H1 (cell line): Measurements from ENCODE around the gene RPL3. TPM values are rescaled to one million over a fixed set of nuclear protein-coding genes. Genes with fewer than 3 reads are reported as not detected.

Experiments used
- CBX5 ChIP-seq: fragments of 300-800, 300-1000 bp; sonication (generic); IDR thresholded peaks from 2 replicates; pipeline ENCODE4 v1.7.1; 2016; ENCODE audit warnings: antibody characterized with exemption, low read length, low read depth
- KDM4A ChIP-seq: IDR thresholded peaks from one replicate; pipeline ENCODE4 v1.7.1; 2012; ENCODE audit warnings: low read depth, mild to moderate bottlenecking, moderate library complexity, low read length, inconsistent platforms; ENCODE audit not compliant: severe bottlenecking
- KDM5A ChIP-seq: fragments of 200-600 bp; IDR thresholded peaks from 2 replicates; pipeline ENCODE4 v1.7.1; 2012; ENCODE audit warnings: mild to moderate bottlenecking, low read length, inconsistent platforms, mixed read lengths
- PHF8 ChIP-seq: fragments of 200-600 bp; sonication (generic); conservative IDR thresholded peaks from 2 replicates; pipeline ENCODE4 v1.7.1; 2012; ENCODE audit warnings: low read depth, mild to moderate bottlenecking, inconsistent platforms, low read length, moderate library complexity
- POLR2A ChIP-seq, 2 experiments: IDR thresholded peaks; 1 replicate in 1 of 2; 2 replicates in 1 of 2; pipeline ENCODE4 v1.6.1; 2011; ENCODE audit warnings: low read depth in 2 of 2, low read length in 2 of 2, mild to moderate bottlenecking in 2 of 2; ENCODE audit errors: control extremely low read depth in 1 of 2
- POU5F1 ChIP-seq: IDR thresholded peaks from 2 replicates; pipeline ENCODE4 v1.6.1; 2011; ENCODE audit warnings: low read depth, mild to moderate bottlenecking, low read length, moderate library complexity
- SAP30 ChIP-seq: fragments of 300-600 bp; sonication (generic); IDR thresholded peaks from 2 replicates; pipeline ENCODE4 v1.7.1; 2012; ENCODE audit warnings: low read length, moderate library complexity, mild to moderate bottlenecking, inconsistent platforms; ENCODE audit not compliant: insufficient read depth, insufficient replicate concordance
- SP2 ChIP-seq: IDR thresholded peaks from 2 replicates; pipeline ENCODE4 v1.6.1; 2012; ENCODE audit warnings: mild to moderate bottlenecking, low read length, inconsistent platforms
- polyA plus RNA-seq, 7 experiments: library from polyadenylated mRNA; depleted of rRNA in 3 of 7; stranded (reverse) in 5 of 7; unstranded in 2 of 7; fragments of >200 nt in 5 of 7; fragments of 200-250 nt in 2 of 7; gene quantifications; 1 replicate in 5 of 7; 2 replicates in 1 of 7; 4 replicates in 1 of 7; pipeline versions ENCODE4 v1.2.1 to v1.2.3, GENCODE V29; 2011 to 2013; ENCODE audit warnings: missing spikeins in 2 of 7, mixed read lengths in 2 of 7
- total RNA-seq: library from RNA; stranded (reverse); fragmentation: NEBNext Ultra II Directional; extraction: Animal tissue kit (Norgen Biotek cat#: 25700); gene quantifications from 2 replicates; pipeline ENCODE4 v1.2.1, GENCODE V29; 2021
- TF ChIP-seq, protein P1 (sequence below): fragments of 300-600 bp; sonication (generic); IDR thresholded peaks from 2 replicates; pipeline ENCODE4 v1.7.1; 2012; ENCODE audit warnings: low read length, moderate library complexity, mild to moderate bottlenecking, inconsistent platforms; ENCODE audit not compliant: insufficient replicate concordance
- TF ChIP-seq, protein P2 (sequence below): IDR thresholded peaks from 2 replicates; pipeline ENCODE4 v1.6.1; 2011; ENCODE audit warnings: low read depth, mild to moderate bottlenecking, low read length; ENCODE audit not compliant: insufficient read depth

The RPL3 gene
- total and polyA plus RNA-seq, 2 of the 8 experiments (the other 6 are each of a cell fraction or from before 2014, with no cell fraction given), result 2,865 to 5,466 TPM

DNA sequence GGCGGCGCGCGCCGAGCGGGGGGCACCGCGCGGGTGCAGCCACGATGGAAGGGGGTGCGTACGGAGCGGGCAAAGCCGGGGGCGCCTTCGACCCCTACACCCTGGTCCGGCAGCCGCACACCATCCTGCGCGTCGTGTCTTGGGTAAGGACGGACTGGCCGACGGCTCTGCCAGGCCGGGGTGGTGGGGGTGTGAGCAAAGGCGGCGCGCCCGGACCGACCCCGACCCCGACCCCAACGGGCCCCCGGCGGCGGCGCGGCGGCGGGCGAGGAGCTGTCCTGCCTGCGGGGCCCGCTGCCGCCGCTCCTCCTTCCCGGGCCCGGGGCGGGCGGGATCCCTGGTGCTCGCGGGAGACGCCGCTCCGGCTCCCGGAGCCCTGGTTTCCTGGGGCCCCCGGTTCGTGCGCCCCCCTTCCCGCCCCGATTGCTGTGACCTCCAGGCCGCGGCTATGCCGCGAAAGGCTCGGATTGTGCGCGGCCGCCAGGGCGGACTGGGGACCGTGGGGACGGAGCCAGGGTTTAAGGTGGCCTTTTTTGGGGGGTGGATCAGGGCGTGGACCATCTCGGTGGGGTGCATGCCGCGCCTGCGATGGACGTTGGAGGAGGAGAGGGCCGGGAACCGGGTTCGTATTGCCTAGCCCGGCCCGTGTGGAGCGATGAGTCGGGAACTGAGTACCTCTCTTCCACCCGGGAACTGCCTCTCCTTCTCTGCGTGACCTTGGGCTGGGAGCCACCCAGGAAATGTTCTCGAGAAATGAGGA, 30.7 kb upstream of the RPL3 start, which contains the start of gene SYNGR1 (continued):
- TF ChIP-seq, protein P1, sequence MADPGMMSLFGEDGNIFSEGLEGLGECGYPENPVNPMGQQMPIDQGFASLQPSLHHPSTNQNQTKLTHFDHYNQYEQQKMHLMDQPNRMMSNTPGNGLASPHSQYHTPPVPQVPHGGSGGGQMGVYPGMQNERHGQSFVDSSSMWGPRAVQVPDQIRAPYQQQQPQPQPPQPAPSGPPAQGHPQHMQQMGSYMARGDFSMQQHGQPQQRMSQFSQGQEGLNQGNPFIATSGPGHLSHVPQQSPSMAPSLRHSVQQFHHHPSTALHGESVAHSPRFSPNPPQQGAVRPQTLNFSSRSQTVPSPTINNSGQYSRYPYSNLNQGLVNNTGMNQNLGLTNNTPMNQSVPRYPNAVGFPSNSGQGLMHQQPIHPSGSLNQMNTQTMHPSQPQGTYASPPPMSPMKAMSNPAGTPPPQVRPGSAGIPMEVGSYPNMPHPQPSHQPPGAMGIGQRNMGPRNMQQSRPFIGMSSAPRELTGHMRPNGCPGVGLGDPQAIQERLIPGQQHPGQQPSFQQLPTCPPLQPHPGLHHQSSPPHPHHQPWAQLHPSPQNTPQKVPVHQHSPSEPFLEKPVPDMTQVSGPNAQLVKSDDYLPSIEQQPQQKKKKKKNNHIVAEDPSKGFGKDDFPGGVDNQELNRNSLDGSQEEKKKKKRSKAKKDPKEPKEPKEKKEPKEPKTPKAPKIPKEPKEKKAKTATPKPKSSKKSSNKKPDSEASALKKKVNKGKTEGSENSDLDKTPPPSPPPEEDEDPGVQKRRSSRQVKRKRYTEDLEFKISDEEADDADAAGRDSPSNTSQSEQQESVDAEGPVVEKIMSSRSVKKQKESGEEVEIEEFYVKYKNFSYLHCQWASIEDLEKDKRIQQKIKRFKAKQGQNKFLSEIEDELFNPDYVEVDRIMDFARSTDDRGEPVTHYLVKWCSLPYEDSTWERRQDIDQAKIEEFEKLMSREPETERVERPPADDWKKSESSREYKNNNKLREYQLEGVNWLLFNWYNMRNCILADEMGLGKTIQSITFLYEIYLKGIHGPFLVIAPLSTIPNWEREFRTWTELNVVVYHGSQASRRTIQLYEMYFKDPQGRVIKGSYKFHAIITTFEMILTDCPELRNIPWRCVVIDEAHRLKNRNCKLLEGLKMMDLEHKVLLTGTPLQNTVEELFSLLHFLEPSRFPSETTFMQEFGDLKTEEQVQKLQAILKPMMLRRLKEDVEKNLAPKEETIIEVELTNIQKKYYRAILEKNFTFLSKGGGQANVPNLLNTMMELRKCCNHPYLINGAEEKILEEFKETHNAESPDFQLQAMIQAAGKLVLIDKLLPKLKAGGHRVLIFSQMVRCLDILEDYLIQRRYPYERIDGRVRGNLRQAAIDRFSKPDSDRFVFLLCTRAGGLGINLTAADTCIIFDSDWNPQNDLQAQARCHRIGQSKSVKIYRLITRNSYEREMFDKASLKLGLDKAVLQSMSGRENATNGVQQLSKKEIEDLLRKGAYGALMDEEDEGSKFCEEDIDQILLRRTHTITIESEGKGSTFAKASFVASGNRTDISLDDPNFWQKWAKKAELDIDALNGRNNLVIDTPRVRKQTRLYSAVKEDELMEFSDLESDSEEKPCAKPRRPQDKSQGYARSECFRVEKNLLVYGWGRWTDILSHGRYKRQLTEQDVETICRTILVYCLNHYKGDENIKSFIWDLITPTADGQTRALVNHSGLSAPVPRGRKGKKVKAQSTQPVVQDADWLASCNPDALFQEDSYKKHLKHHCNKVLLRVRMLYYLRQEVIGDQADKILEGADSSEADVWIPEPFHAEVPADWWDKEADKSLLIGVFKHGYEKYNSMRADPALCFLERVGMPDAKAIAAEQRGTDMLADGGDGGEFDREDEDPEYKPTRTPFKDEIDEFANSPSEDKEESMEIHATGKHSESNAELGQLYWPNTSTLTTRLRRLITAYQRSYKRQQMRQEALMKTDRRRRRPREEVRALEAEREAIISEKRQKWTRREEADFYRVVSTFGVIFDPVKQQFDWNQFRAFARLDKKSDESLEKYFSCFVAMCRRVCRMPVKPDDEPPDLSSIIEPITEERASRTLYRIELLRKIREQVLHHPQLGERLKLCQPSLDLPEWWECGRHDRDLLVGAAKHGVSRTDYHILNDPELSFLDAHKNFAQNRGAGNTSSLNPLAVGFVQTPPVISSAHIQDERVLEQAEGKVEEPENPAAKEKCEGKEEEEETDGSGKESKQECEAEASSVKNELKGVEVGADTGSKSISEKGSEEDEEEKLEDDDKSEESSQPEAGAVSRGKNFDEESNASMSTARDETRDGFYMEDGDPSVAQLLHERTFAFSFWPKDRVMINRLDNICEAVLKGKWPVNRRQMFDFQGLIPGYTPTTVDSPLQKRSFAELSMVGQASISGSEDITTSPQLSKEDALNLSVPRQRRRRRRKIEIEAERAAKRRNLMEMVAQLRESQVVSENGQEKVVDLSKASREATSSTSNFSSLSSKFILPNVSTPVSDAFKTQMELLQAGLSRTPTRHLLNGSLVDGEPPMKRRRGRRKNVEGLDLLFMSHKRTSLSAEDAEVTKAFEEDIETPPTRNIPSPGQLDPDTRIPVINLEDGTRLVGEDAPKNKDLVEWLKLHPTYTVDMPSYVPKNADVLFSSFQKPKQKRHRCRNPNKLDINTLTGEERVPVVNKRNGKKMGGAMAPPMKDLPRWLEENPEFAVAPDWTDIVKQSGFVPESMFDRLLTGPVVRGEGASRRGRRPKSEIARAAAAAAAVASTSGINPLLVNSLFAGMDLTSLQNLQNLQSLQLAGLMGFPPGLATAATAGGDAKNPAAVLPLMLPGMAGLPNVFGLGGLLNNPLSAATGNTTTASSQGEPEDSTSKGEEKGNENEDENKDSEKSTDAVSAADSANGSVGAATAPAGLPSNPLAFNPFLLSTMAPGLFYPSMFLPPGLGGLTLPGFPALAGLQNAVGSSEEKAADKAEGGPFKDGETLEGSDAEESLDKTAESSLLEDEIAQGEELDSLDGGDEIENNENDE, result no peak
- TF ChIP-seq KDM5A (no peak), PHF8 (peak; percentile 58; the same call in 1 of the 2 replicates), POLR2A (IDR thresholded peaks at IDR 0.05; ENCODE audit: control extremely low read depth in 1 of 2, low read depth in 2 of 2, low read length in 2 of 2) (no peak; a peak in 1 of 3 replicates), SP2 (no peak), SAP30 (no peak), KDM4A (peak; percentile 81), POU5F1 (no peak), CBX5 (no peak)
- TF ChIP-seq, protein P2, sequence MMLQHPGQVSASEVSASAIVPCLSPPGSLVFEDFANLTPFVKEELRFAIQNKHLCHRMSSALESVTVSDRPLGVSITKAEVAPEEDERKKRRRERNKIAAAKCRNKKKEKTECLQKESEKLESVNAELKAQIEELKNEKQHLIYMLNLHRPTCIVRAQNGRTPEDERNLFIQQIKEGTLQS, result no peak
